GM18499 (cell line): Measurements from ENCODE around the gene LRRC46.

Source experiments
- ATAC-seq: cut with Tn5 transposase; IDR thresholded peaks from one replicate; pipeline ENCODE4 v1.9.1; 2021; ENCODE audit warnings: moderate number of reproducible peaks; ENCODE audit not compliant: insufficient read depth, unreplicated experiment

LRRC46 gene

GRCh38 chr17:47808830-47809480 is 22.5 kb upstream of the LRRC46 start:
- no peak for ATAC-seq

GRCh38 chr17:47810200-47810821 is 21.2 kb upstream of the LRRC46 start:
- no peak for ATAC-seq

GRCh38 chr17:47810901-47811635 is 20.4 kb upstream of the LRRC46 start:
- no peak for ATAC-seq

- no peak for ATAC-seq
Measured at GRCh38 chr17:47811709-47812108, 19.8 kb upstream of the LRRC46 start.

- no peak for ATAC-seq
Measured at GRCh38 chr17:47812146-47812920, 19.1 kb upstream of the LRRC46 start.

GRCh38 chr17:47813077-47813476 is 18.4 kb upstream of the LRRC46 start:
- no peak for ATAC-seq

GRCh38 chr17:47813512-47814031 is 17.9 kb upstream of the LRRC46 start:
- ATAC-seq, result no peak

- ATAC-seq, result no peak
Measured at GRCh38 chr17:47815106-47815918, 16.2 kb upstream of the LRRC46 start.

- no peak for ATAC-seq
Measured at GRCh38 chr17:47816111-47816735, 15.2 kb upstream of the LRRC46 start.

GRCh38 chr17:47816947-47817346 is 14.5 kb upstream of the LRRC46 start:
- ATAC-seq, result no peak

GRCh38 chr17:47818002-47818695 is 13.3 kb upstream of the LRRC46 start:
- ATAC-seq, result no peak

- ATAC-seq, result no peak
Measured at GRCh38 chr17:47819475-47819874, 12.0 kb upstream of the LRRC46 start.

- ATAC-seq, result no peak
Measured at GRCh38 chr17:47820033-47820789, 11.3 kb upstream of the LRRC46 start.

GRCh38 chr17:47821031-47821423 is 10.4 kb upstream of the LRRC46 start:
- ATAC-seq, result no peak

GRCh38 chr17:47821424-47822391 is 9.8 kb upstream of the LRRC46 start, which contains the start of gene OSBPL7:
Gene OSBPL7 (minus strand): TSS chr17:47821794. CDS start chr17:47820278, 1,516 bp downstream.
- ATAC-seq, result no peak

- ATAC-seq, result no peak
Measured at GRCh38 chr17:47822785-47823184, 8.7 kb upstream of the LRRC46 start.

GRCh38 chr17:47823519-47823918 is 8.0 kb upstream of the LRRC46 start:
- no peak for ATAC-seq
